Measurements from ENCODE around the gene SBNO2. TPM values are rescaled to one million over a fixed set of nuclear protein-coding genes. Genes with fewer than 3 reads are reported as not detected.

The SBNO2 gene
- total and polyA plus RNA-seq, 9 of the 15 experiments (the other 6 are each of a cell fraction or from before 2014, with no cell fraction given) = 0.01 to 46.2 (median 6.7) TPM

DNA sequence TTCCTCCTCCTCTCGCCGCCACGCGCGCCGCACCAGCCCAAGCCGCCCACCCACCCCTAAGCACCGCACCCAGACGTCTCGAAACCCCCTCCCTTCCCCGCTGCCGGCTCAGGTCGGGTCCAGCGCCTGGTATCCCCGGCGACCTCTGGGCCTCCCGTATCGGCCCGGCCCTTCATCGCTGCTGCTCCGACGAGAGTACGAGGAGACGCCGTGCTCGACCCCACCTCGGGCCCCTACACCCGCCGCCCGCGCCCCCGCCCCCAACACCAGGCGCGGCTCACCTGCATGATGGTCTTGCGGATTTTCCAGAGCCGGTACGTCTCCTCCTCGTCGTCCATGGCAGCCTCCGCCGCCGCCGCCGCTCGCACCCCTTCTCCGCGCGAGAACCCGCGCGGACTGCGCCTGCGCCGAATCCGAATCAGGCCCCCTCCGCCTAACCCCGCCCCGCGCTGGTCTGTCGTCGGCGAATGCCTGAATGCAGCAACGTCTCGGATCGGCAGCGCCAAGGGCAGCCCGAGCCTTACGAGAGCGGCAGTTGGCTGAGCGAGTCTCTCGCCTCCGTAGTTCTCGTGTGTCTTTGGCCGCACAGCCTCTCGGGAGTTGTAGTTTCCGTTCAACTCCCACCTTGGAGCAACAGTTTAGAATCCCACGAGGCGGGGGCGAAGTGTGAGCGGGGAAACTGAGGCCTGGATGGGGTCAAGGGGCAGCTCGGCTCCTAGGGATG lies 78.9 kb downstream of the SBNO2 start, which contains the start of gene POLR2E (continued):
- TF ChIP-seq YY1 (IDR thresholded peaks at IDR 0.05; ENCODE audit: borderline replicate concordance in 1 of 3, control insufficient read depth in 1 of 3, extremely low read depth in 1 of 3, insufficient read depth in 3 of 3, insufficient read length in 1 of 3, insufficient replicate concordance in 2 of 3, low read depth in 1 of 3, low read length in 2 of 3) (peak in 2 of 3 experiments; percentile 39 to 71), TSC22D4 (tag; IDR thresholded peaks at IDR 0.05) (no peak), SIN3A (IDR thresholded peaks at IDR 0.05; ENCODE audit: borderline replicate concordance in 2 of 2, control insufficient read depth in 1 of 2, low read depth in 2 of 2, low read length in 2 of 2) (peak in 1 of 2 experiments; percentile 70; a peak in 2 of 4 replicates), TARDBP (IDR thresholded peaks at IDR 0.05) (no peak), ATF7 (IDR thresholded peaks at IDR 0.05) (peak; percentile 77), ZNF140 (CRISPR knock-in tag; IDR thresholded peaks at IDR 0.05) (no peak), NCOA2 (IDR thresholded peaks at IDR 0.05; ENCODE audit: partially characterized antibody in 2 of 2) (peak in 1 of 2 experiments; percentile 98), ZNF175 (CRISPR knock-in tag; IDR thresholded peaks at IDR 0.05; ENCODE audit: low read depth) (0 out of 2 replicates have a peak, but pooled peaks have one; percentile 36), ZNF696 (CRISPR knock-in tag; conservative IDR thresholded peaks at IDR 0.05) (no peak), ZNF79 (CRISPR knock-in tag; IDR thresholded peaks at IDR 0.05; ENCODE audit: low read depth) (no peak), NFE2 (IDR thresholded peaks at IDR 0.05; ENCODE audit: low read depth) (peak; percentile 97), SIX5 (IDR thresholded peaks at IDR 0.05; ENCODE audit: borderline replicate concordance in 1 of 2, insufficient read depth in 1 of 2, low read depth in 1 of 2, low read length in 2 of 2) (peak; percentile 84 to 88), ETV1 (tag; conservative IDR thresholded peaks at IDR 0.05; ENCODE audit: low read depth) (no peak), RBBP5 (IDR thresholded peaks at IDR 0.05; ENCODE audit: borderline replicate concordance, insufficient read depth, low read length, poor library complexity, severe bottlenecking) (peak; percentile 85), MEF2D (tag; conservative IDR thresholded peaks at IDR 0.05; ENCODE audit: low read depth) (no peak), ZNF143 (CRISPR knock-in tag; IDR thresholded peaks at IDR 0.05) (peak; percentile 98), HDGF (IDR thresholded peaks at IDR 0.05) (no peak)
- TF ChIP-seq, protein P1, sequence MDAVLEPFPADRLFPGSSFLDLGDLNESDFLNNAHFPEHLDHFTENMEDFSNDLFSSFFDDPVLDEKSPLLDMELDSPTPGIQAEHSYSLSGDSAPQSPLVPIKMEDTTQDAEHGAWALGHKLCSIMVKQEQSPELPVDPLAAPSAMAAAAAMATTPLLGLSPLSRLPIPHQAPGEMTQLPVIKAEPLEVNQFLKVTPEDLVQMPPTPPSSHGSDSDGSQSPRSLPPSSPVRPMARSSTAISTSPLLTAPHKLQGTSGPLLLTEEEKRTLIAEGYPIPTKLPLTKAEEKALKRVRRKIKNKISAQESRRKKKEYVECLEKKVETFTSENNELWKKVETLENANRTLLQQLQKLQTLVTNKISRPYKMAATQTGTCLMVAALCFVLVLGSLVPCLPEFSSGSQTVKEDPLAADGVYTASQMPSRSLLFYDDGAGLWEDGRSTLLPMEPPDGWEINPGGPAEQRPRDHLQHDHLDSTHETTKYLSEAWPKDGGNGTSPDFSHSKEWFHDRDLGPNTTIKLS (IDR thresholded peaks at IDR 0.05; ENCODE audit: borderline replicate concordance, low read depth) = peak; percentile 93
- TF ChIP-seq, protein P2, sequence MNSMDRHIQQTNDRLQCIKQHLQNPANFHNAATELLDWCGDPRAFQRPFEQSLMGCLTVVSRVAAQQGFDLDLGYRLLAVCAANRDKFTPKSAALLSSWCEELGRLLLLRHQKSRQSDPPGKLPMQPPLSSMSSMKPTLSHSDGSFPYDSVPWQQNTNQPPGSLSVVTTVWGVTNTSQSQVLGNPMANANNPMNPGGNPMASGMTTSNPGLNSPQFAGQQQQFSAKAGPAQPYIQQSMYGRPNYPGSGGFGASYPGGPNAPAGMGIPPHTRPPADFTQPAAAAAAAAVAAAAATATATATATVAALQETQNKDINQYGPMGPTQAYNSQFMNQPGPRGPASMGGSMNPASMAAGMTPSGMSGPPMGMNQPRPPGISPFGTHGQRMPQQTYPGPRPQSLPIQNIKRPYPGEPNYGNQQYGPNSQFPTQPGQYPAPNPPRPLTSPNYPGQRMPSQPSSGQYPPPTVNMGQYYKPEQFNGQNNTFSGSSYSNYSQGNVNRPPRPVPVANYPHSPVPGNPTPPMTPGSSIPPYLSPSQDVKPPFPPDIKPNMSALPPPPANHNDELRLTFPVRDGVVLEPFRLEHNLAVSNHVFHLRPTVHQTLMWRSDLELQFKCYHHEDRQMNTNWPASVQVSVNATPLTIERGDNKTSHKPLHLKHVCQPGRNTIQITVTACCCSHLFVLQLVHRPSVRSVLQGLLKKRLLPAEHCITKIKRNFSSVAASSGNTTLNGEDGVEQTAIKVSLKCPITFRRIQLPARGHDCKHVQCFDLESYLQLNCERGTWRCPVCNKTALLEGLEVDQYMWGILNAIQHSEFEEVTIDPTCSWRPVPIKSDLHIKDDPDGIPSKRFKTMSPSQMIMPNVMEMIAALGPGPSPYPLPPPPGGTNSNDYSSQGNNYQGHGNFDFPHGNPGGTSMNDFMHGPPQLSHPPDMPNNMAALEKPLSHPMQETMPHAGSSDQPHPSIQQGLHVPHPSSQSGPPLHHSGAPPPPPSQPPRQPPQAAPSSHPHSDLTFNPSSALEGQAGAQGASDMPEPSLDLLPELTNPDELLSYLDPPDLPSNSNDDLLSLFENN (IDR thresholded peaks at IDR 0.05; ENCODE audit: low read depth in 2 of 2, low read length in 2 of 2) = 0 out of 4 replicates have a peak, but pooled peaks of 1 of the 2 experiments have one; percentile 9
